Mesenchymal stem cell (in vitro differentiated cells and primary cell): ENCODE data around the gene LRCH4.
A peak's percentile ranks its signal among the peaks of the same experiment; 100 is the strongest.

Experiments
- DNase-seq: peaks from one replicate; pipeline ENCODE4 v3.0.0-alpha.2; 2013
- H2AFZ ChIP-seq: one replicate; pipeline ENCODE4 v1.6.1; 2013; ENCODE audit warnings: low read depth, mild to moderate bottlenecking, control low read depth, inconsistent platforms, low read length, moderate library complexity
- H2AK5ac ChIP-seq: 2 replicates; pipeline ENCODE4 v1.6.1; 2013; ENCODE audit warnings: low read length, moderate library complexity, mild to moderate bottlenecking, inconsistent platforms; ENCODE audit not compliant: severe bottlenecking
- H2BK120ac ChIP-seq: one replicate; pipeline ENCODE4 v1.6.1; 2013; ENCODE audit warnings: low read depth, mild to moderate bottlenecking, inconsistent platforms, low read length, moderate library complexity
- H2BK12ac ChIP-seq, 2 experiments: one replicate each; pipeline ENCODE4 v1.6.1; 2013; ENCODE audit warnings: inconsistent platforms in 2 of 2, low read length in 2 of 2, mild to moderate bottlenecking in 2 of 2, moderate library complexity in 2 of 2, control low read depth in 1 of 2
- H2BK15ac ChIP-seq: one replicate; pipeline ENCODE4 v1.6.1; 2013; ENCODE audit warnings: mild to moderate bottlenecking, low read depth, inconsistent platforms; ENCODE audit not compliant: poor library complexity, severe bottlenecking
- H2BK5ac ChIP-seq: 2 replicates; pipeline ENCODE4 v1.6.1; 2013; ENCODE audit warnings: low read depth, mild to moderate bottlenecking, low read length, control low read depth, inconsistent platforms; ENCODE audit not compliant: poor library complexity, severe bottlenecking
- H3K14ac ChIP-seq, 2 experiments: one replicate each; pipeline ENCODE4 v1.6.1; 2013; ENCODE audit warnings: inconsistent platforms in 2 of 2, low read length in 2 of 2, control low read depth in 1 of 2, mild to moderate bottlenecking in 1 of 2, moderate library complexity in 1 of 2
- H3K18ac ChIP-seq, 2 experiments: one replicate each; pipeline ENCODE4 v1.6.1; 2013; ENCODE audit warnings: inconsistent platforms in 2 of 2, low read length in 2 of 2, control low read depth in 1 of 2, low read depth in 1 of 2, mild to moderate bottlenecking in 1 of 2
- H3K23ac ChIP-seq, 2 experiments: one replicate each; pipeline ENCODE4 v1.6.1; 2013; ENCODE audit warnings: inconsistent platforms in 2 of 2, low read length in 2 of 2, mild to moderate bottlenecking in 2 of 2, moderate library complexity in 2 of 2, control low read depth in 1 of 2
- H3K27ac ChIP-seq: 2 replicates; pipeline ENCODE4 v1.5.1; 2013; ENCODE audit warnings: mild to moderate bottlenecking, moderate library complexity, low read length, control low read depth, inconsistent platforms; ENCODE audit not compliant: poor library complexity, severe bottlenecking
- H3K27me3 ChIP-seq, 2 experiments: 2 replicates each; pipeline versions ENCODE4 v1.6.1 to v1.7.0; 2013; ENCODE audit warnings: low read length in 2 of 2, mild to moderate bottlenecking in 2 of 2, moderate library complexity in 2 of 2, control low read depth in 1 of 2, inconsistent platforms in 1 of 2; ENCODE audit not compliant: control insufficient read depth in 1 of 2, insufficient read depth in 1 of 2
- H3K36me3 ChIP-seq, 2 experiments: 2 replicates each; pipeline versions ENCODE4 v1.6.1 to v1.7.0; 2013; ENCODE audit warnings: low read length in 2 of 2, control low read depth in 1 of 2, inconsistent platforms in 1 of 2, low read depth in 1 of 2, mild to moderate bottlenecking in 1 of 2; ENCODE audit not compliant: insufficient read depth in 2 of 2, control insufficient read depth in 1 of 2
- H3K4ac ChIP-seq, 2 experiments: one replicate each; pipeline ENCODE4 v1.6.1; 2013; ENCODE audit warnings: inconsistent platforms in 2 of 2, low read length in 2 of 2, mild to moderate bottlenecking in 2 of 2, moderate library complexity in 2 of 2, control low read depth in 1 of 2, low read depth in 1 of 2
- H3K4me1 ChIP-seq: 2 replicates; pipeline ENCODE4 v1.6.1; 2013; ENCODE audit warnings: low read depth, low read length, control low read depth; ENCODE audit not compliant: control insufficient read depth, insufficient read depth
- H3K4me2 ChIP-seq: 2 replicates; pipeline ENCODE4 v1.6.1; 2013; ENCODE audit warnings: low read length, mild to moderate bottlenecking, inconsistent platforms; ENCODE audit not compliant: poor library complexity, severe bottlenecking
- H3K4me3 ChIP-seq, 2 experiments: 2 replicates each; pipeline versions ENCODE4 v1.5.1 to v1.7.0; 2013; ENCODE audit warnings: low read length in 2 of 2, mild to moderate bottlenecking in 2 of 2, control low read depth in 1 of 2, low read depth in 1 of 2; ENCODE audit not compliant: insufficient read depth in 1 of 2
- H3K79me1 ChIP-seq: replicated peaks from 2 replicates; pipeline ENCODE4 v1.6.1; 2013; ENCODE audit warnings: mild to moderate bottlenecking, control low read depth, low read length, inconsistent platforms; ENCODE audit not compliant: poor library complexity, severe bottlenecking
- H3K9ac ChIP-seq: 2 replicates; pipeline ENCODE4 v1.7.0; 2013; ENCODE audit warnings: mild to moderate bottlenecking, low read length, moderate library complexity
- H3K9me3 ChIP-seq: 2 replicates; pipeline ENCODE4 v1.7.0; 2013; ENCODE audit warnings: mild to moderate bottlenecking, low read length; ENCODE audit not compliant: control insufficient read depth
- H4K8ac ChIP-seq: one replicate; pipeline ENCODE4 v1.6.1; 2013; ENCODE audit warnings: inconsistent platforms, mild to moderate bottlenecking, low read length, moderate library complexity
- H4K91ac ChIP-seq: one replicate; pipeline ENCODE4 v1.6.1; 2013; ENCODE audit warnings: mild to moderate bottlenecking, low read length, inconsistent platforms
- WGBS: methylation state at CpG from one replicate; pipeline ENCODE4 v1.1.7; 2013; ENCODE audit warnings: mixed read lengths; 5-methylcytosine and 5-hydroxymethylcytosine counted together

LRCH4 gene

DNA sequence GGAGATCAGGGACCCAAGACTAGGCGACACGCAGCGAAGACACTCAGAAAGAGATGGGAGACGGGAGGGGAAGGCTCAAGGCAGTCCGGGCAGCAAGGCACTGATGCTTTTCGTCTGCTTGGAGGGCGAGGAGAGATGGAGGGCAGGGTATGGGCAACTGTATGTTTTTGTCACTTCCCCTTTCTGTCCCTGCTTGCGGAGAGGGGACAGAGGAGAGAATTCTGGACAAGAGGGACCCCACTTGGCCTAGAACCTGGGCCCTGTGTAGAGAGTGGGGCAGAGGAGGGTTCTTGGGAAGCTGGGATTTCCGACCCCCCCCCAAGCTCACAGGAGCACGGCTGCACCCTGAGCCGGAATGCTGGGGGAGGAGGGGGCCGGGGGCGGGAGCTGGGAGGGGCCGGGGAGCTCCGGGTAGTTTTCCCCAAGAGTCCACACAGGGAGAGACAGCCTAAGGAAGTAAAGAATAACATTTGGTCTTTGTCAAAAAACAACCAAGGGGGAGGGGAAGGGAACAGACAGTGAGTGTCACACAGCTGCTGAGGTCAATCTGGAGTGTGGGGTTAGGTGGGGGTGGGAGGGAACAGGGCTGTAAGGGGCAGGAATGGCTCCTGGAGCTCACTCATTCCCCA lies 1.8 kb downstream of the LRCH4 start:
- peaks cover 17% of the 10 kb centered on the region for H3K79me1 ChIP-seq
- peak overlapping the region; percentile 99 for H3K4ac ChIP-seq
- H3K9me3 ChIP-seq: no peaks in the 10 kb centered on the region
- peak; percentile 85 for DNase-seq
- peak overlapping the region in 1 of 2 experiments; percentile 99 for H3K14ac ChIP-seq
- peak overlapping the region; percentile 98 for H4K8ac ChIP-seq
- H3K18ac ChIP-seq: peak overlapping the region; percentile 98 to 99
- H2AFZ ChIP-seq: no peak overlapping the region
- peak overlapping the region in 1 of 2 experiments; percentile 42 for H3K23ac ChIP-seq
- H3K27ac ChIP-seq: peak overlapping the region; percentile 96
- peak overlapping the region; percentile 90 for H3K4me2 ChIP-seq
- no peak overlapping the region for H2BK15ac ChIP-seq
- peak overlapping the region; percentile 98 for H4K91ac ChIP-seq
- H2BK120ac ChIP-seq: peak overlapping the region; percentile 91
- peak overlapping the region; percentile 28 for H2AK5ac ChIP-seq
- H2BK12ac ChIP-seq: peak overlapping the region; percentile 95 to 99
- 19% methylated on average over 13 of the region's 15 CpGs for WGBS
- H3K4me3 ChIP-seq: peak overlapping the region; percentile 96 to 99
- peaks cover 33 to 39% of the 10 kb centered on the region in 2 experiments for H3K36me3 ChIP-seq
- peak overlapping the region; percentile 83 for H2BK5ac ChIP-seq
- H3K27me3 ChIP-seq: no peaks in the 10 kb centered on the region
- H3K4me1 ChIP-seq: peaks cover 29% of the 10 kb centered on the region
- peak overlapping the region; percentile 95 for H3K9ac ChIP-seq

DNA sequence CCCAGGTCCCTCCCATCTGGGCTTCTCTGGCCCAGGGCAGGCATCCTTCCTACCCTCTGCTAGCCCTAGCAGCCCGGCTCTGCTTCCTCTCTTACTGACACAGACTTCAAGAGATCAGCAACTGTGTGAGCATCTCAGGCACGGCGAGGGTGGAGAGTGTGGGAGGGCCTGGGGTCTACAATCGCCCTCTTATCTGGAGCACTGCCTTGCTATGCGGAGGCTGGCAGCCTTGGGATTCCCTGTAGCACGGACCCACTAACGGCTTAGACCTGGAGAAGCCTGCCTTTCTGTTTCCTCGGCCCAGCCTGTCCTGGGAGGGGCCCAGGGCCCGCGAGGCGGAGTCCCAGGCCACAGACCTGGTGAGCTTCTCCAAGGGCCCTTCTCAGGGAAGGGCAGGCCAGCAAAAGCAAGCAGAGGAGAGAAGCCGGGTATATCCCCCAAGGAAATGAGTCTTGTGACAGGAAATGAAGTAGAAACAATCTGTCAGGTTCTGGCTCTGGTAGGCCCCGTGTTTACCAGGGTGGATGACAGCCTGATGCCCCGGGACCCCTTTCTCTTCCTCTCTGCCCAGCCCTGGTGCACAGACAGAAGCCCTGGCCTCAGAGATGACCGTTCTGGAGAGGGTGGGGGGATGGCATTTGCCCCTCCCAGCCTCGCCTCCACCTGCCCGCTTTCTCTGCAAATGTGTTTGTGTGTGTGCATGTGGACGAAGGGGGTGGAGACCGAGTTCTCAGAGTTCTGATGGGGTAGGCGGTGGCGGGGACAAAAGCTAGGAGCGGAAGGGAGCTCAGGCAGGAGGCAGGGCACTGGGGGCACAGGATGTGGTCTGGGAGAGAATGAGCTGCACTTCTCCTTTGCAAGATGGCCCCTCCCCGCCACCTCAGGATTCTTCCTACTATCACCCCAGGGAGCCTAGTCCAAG lies 2.5 kb downstream of the LRCH4 start:
- Histone ChIP-seq H3K23ac (peak overlapping the region in 1 of 2 experiments; percentile 75), H3K27ac (peak overlapping the region; percentile 96), H3K4me3 (peak overlapping the region; percentile 39 to 52), H3K27me3 (no peaks in the 10 kb centered on the region), H3K9ac (peak overlapping the region; percentile 65), H3K4ac (peak overlapping the region; percentile 99), H2BK5ac (peak overlapping the region; percentile 83), H2BK15ac (peak overlapping the region; percentile 49), H2BK120ac (peak overlapping the region; percentile 82), H3K36me3 (peaks cover 40 to 47% of the 10 kb centered on the region in 2 experiments), H2BK12ac (peak overlapping the region; percentile 80 to 99), H4K91ac (peak overlapping the region; percentile 98), H4K8ac (peak overlapping the region; percentile 98), H3K9me3 (no peaks in the 10 kb centered on the region), H3K4me2 (peak overlapping the region; percentile 66), H3K79me1 (peaks cover 24% of the 10 kb centered on the region), H3K14ac (peak overlapping the region in 1 of 2 experiments; percentile 99), H3K18ac (peak overlapping the region; percentile 98 to 99), H2AFZ (no peak overlapping the region), H3K4me1 (peaks cover 29% of the 10 kb centered on the region), H2AK5ac (peak overlapping the region; percentile 28)
- 3% methylated on average over 18 of the region's 23 CpGs for WGBS
- DNase-seq: peak; percentile 90

DNA sequence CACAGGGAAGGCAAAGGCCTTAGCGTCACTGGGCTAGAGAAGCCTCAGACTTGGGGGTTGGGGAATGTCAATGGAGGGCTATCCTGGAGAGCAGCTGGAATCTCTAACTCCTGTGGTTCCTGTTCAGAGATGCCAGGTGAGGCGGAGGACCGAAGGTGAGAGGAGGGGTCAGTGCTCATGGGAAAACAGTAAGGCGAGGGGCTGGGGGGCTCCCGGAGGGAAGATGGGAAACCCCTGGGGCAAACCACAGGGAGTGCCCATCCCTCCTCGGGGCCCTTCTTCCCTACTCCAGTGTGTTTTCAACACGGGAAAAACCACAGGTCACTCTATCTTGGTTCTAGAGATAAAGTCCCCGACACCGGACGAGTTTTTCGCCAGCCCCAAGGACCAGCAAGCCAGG lies 3.3 kb downstream of the LRCH4 start:
- Histone ChIP-seq H3K18ac (peak overlapping the region; percentile 13 to 17), H3K27ac (peak overlapping the region; percentile 96), H3K4me1 (peaks cover 29% of the 10 kb centered on the region)

More for the DNA sequence above, 3.3 kb downstream of the LRCH4 start:
- Histone ChIP-seq H3K4ac (peak overlapping the region; percentile 75 to 76), H2AFZ (no peak overlapping the region), H2AK5ac (no peak overlapping the region), H3K9ac (peak overlapping the region; percentile 65), H4K91ac (peak overlapping the region; percentile 74), H3K23ac (no peak overlapping the region), H3K79me1 (peaks cover 31% of the 10 kb centered on the region), H3K27me3 (no peaks in the 10 kb centered on the region), H3K9me3 (no peaks in the 10 kb centered on the region), H3K14ac (peak overlapping the region in 1 of 2 experiments; percentile 14), H3K4me3 (no peak overlapping the region), H2BK5ac (no peak overlapping the region), H4K8ac (peak overlapping the region; percentile 74), H2BK120ac (peak overlapping the region; percentile 69), H2BK15ac (peak overlapping the region; percentile 49), H3K36me3 (peaks cover 48 to 54% of the 10 kb centered on the region in 2 experiments), H3K4me2 (no peak overlapping the region), H2BK12ac (peak overlapping the region; percentile 7 to 65)
- WGBS: 80% methylated on average over 11 of the region's 11 CpGs
- DNase-seq: no peak
